Measurements from ENCODE around the gene PLEK. TPM values are rescaled to one million over a fixed set of nuclear protein-coding genes. Genes with fewer than 3 reads are reported as not detected.

PLEK gene
- total RNA-seq, 1 donor from 2014 or later: not detected

DNA sequence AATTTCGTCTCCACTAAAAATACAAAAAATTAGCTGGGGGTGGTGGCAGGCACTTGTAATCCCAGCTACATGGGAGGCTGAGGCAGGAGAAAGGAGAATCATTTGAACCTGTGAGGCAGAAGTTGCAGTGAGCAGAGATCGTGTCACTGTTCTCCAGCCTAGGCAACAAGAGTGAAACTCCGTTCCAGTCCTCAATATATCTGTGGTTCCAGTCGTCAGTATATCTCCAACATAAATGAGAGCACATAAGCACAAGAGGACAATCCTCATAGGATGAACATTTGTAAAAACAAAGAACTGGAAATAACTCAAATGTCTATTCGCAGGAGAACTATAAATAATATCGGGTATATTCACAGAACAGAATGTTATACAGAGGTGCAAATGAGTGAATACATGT is 13.1 kb upstream of the PLEK start:
- no peak overlapping the region for H3K4me3 ChIP-seq (ENCODE audit: insufficient read depth, low read depth, low read length)
- Mint-ChIP-seq H3K4me3 (ENCODE audit: unreplicated experiment) (no peak overlapping the region), H3K36me3 (ENCODE audit: low read depth, unreplicated experiment) (no peaks in the 10 kb centered on the region), H3K9me3 (ENCODE audit: unreplicated experiment) (no peaks in the 10 kb centered on the region), H3K27ac (ENCODE audit: unreplicated experiment) (no peak overlapping the region), H3K27me3 (ENCODE audit: low read depth, unreplicated experiment) (no peaks in the 10 kb centered on the region), H3K4me1 (ENCODE audit: low read depth, unreplicated experiment) (no peaks in the 10 kb centered on the region)
- DNase-seq (ENCODE audit: low read depth): no peak
- no peak overlapping the region for H3K27ac ChIP-seq (ENCODE audit: low read depth, low read length)
- no peaks in the 10 kb centered on the region for H3K79me2 ChIP-seq (ENCODE audit: insufficient read depth, low read length)
- H3K9ac ChIP-seq (ENCODE audit: low read length): no peak overlapping the region
- no peak for FAIRE-seq
- H3K4me2 ChIP-seq (ENCODE audit: low read length): no peak overlapping the region
- H3K36me3 ChIP-seq (ENCODE audit: insufficient read depth, low read length): no peaks in the 10 kb centered on the region
- no peaks in the 10 kb centered on the region for H3K4me1 ChIP-seq (ENCODE audit: insufficient read depth, low read length)
- no peak for TF ChIP-seq EZH2 (IDR thresholded peaks at IDR 0.05; ENCODE audit: insufficient read depth, low read length)
- TF ChIP-seq, protein P1, sequence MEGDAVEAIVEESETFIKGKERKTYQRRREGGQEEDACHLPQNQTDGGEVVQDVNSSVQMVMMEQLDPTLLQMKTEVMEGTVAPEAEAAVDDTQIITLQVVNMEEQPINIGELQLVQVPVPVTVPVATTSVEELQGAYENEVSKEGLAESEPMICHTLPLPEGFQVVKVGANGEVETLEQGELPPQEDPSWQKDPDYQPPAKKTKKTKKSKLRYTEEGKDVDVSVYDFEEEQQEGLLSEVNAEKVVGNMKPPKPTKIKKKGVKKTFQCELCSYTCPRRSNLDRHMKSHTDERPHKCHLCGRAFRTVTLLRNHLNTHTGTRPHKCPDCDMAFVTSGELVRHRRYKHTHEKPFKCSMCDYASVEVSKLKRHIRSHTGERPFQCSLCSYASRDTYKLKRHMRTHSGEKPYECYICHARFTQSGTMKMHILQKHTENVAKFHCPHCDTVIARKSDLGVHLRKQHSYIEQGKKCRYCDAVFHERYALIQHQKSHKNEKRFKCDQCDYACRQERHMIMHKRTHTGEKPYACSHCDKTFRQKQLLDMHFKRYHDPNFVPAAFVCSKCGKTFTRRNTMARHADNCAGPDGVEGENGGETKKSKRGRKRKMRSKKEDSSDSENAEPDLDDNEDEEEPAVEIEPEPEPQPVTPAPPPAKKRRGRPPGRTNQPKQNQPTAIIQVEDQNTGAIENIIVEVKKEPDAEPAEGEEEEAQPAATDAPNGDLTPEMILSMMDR (IDR thresholded peaks at IDR 0.05; ENCODE audit: insufficient read depth, low read depth, low read length): no peak
- no peak overlapping the region for H2AFZ ChIP-seq (ENCODE audit: low read depth, low read length)
- no peaks in the 10 kb centered on the region for H3K27me3 ChIP-seq (ENCODE audit: insufficient read depth, low read length)
- no peaks in the 10 kb centered on the region for H3K9me3 ChIP-seq (ENCODE audit: insufficient read depth, low read depth, low read length)
- no peaks in the 10 kb centered on the region for H4K20me1 ChIP-seq (ENCODE audit: insufficient read depth, low read length)

DNA sequence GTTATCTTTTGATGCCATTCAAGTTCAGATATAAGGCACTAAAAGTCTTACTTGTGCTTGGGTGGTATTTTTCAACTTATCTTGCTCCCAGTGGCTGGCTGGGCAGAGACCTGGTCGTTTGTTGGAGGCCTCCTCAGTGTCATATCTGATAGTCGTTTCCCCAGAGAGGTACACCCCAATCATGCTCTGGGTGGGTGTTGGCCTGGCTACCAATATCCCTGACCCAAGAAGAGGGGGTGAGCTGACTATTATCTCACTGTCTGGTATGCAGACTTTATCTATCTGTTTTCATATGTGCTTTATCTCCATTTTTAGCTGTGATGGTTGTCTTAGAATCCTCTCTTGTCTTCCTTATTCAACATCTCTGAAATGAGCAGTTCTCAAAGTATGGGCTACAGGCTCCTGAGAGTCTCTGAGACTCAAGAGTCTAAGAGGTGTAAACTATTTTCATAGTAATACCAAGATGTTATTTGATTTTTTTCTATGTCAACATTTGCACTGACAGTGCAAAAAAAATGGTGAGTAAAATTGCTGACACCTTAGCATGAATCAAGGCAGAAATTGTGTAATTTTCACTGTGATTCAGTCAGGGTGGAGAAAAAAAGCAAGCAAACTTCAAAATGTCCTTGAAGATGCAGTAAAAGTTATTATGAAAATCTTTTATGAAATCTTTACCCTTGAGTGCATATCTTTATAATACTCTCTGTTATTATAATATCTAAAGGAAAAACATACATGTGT is 12.3 kb upstream of the PLEK start:
- TF ChIP-seq EZH2 (IDR thresholded peaks at IDR 0.05; ENCODE audit: insufficient read depth, low read length): no peak
- TF ChIP-seq, protein P1 (IDR thresholded peaks at IDR 0.05; ENCODE audit: insufficient read depth, low read depth, low read length): no peak
- FAIRE-seq (no peak), DNase-seq (ENCODE audit: low read depth) (no peak)
- H3K36me3 ChIP-seq (ENCODE audit: insufficient read depth, low read length): no peaks in the 10 kb centered on the region
- H3K4me1 ChIP-seq (ENCODE audit: insufficient read depth, low read length): no peaks in the 10 kb centered on the region
- Mint-ChIP-seq H3K27me3 (ENCODE audit: low read depth, unreplicated experiment) (no peaks in the 10 kb centered on the region), H3K4me1 (ENCODE audit: low read depth, unreplicated experiment) (no peaks in the 10 kb centered on the region), H3K36me3 (ENCODE audit: low read depth, unreplicated experiment) (no peaks in the 10 kb centered on the region), H3K9me3 (ENCODE audit: unreplicated experiment) (no peaks in the 10 kb centered on the region), H3K27ac (ENCODE audit: unreplicated experiment) (no peak overlapping the region), H3K4me3 (ENCODE audit: unreplicated experiment) (no peak overlapping the region)
- H3K4me2 ChIP-seq (ENCODE audit: low read length): no peak overlapping the region
- H3K27ac ChIP-seq (ENCODE audit: low read depth, low read length): no peak overlapping the region
- H3K79me2 ChIP-seq (ENCODE audit: insufficient read depth, low read length): no peaks in the 10 kb centered on the region
- no peak overlapping the region for H2AFZ ChIP-seq (ENCODE audit: low read depth, low read length)
- H3K4me3 ChIP-seq (ENCODE audit: insufficient read depth, low read depth, low read length): no peak overlapping the region
- H3K9me3 ChIP-seq (ENCODE audit: insufficient read depth, low read depth, low read length): no peaks in the 10 kb centered on the region
- H3K27me3 ChIP-seq (ENCODE audit: insufficient read depth, low read length): no peaks in the 10 kb centered on the region
- no peak overlapping the region for H3K9ac ChIP-seq (ENCODE audit: low read length)
- H4K20me1 ChIP-seq (ENCODE audit: insufficient read depth, low read length): no peaks in the 10 kb centered on the region

DNA sequence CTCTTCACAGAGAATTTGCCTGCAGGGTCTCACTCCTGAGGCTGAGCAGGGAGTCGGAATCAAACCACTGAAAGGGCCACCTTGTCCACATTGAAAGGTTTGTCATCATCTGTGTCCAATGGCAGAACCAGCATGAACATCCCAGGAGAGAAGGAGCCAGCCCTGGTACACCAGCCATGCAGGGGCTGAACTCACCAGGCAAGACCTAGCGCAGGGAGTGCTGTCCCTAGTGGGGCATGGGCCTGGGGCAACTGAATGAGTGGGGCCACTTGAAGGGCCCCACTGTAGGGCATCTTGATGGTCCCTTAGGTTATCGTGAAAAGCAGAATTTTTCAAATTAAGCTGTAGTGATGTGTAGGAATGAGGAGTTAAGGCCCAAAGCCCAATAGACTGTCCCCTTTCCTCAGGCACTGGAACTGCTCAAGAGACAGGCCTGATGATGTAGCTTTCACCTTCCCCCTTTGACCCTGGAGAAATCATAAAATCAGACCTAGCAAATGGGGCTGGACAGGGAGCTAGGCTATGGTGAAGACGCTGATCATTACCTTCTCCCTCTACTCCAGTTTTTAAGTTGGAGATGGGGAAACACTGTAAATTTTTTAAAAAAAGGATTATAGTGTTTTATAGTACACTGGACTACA is 8.4 kb upstream of the PLEK start:
- Histone ChIP-seq H3K9ac (ENCODE audit: low read length) (no peak overlapping the region), H2AFZ (ENCODE audit: low read depth, low read length) (no peak overlapping the region), H4K20me1 (ENCODE audit: insufficient read depth, low read length) (no peaks in the 10 kb centered on the region), H3K27ac (ENCODE audit: low read depth, low read length) (no peak overlapping the region), H3K36me3 (ENCODE audit: insufficient read depth, low read length) (no peaks in the 10 kb centered on the region), H3K4me1 (ENCODE audit: insufficient read depth, low read length) (no peaks in the 10 kb centered on the region), H3K9me3 (ENCODE audit: insufficient read depth, low read depth, low read length) (no peaks in the 10 kb centered on the region), H3K27me3 (ENCODE audit: insufficient read depth, low read length) (no peaks in the 10 kb centered on the region), H3K4me3 (ENCODE audit: insufficient read depth, low read depth, low read length) (no peak overlapping the region), H3K4me2 (ENCODE audit: low read length) (no peak overlapping the region), H3K79me2 (ENCODE audit: insufficient read depth, low read length) (no peaks in the 10 kb centered on the region)
- no peaks in the 10 kb centered on the region for H3K4me1 Mint-ChIP-seq (ENCODE audit: low read depth, unreplicated experiment)
- H3K4me3 Mint-ChIP-seq (ENCODE audit: unreplicated experiment): no peak overlapping the region
- FAIRE-seq (no peak), DNase-seq (ENCODE audit: low read depth) (no peak)
- H3K27ac Mint-ChIP-seq (ENCODE audit: unreplicated experiment): no peak overlapping the region
- TF ChIP-seq EZH2 (IDR thresholded peaks at IDR 0.05; ENCODE audit: insufficient read depth, low read length): no peak
- TF ChIP-seq, protein P1 (IDR thresholded peaks at IDR 0.05; ENCODE audit: insufficient read depth, low read depth, low read length): no peak
- H3K9me3 Mint-ChIP-seq (ENCODE audit: unreplicated experiment): no peaks in the 10 kb centered on the region
- no peaks in the 10 kb centered on the region for H3K36me3 Mint-ChIP-seq (ENCODE audit: low read depth, unreplicated experiment)
- H3K27me3 Mint-ChIP-seq (ENCODE audit: low read depth, unreplicated experiment): no peaks in the 10 kb centered on the region
